ENCODE results near the gene SLC8A2.
"Not testable (repeated sequence)": the region's sequence is repeated elsewhere in the genome, so short reads cannot be mapped to it uniquely, and the experiment has no call there.

The SLC8A2 gene

GRCh38 chr19:47489072-47489914, 17.6 kb upstream of the SLC8A2 start:
- in situ Hi-C loops (cut with MboI; ENCODE audit: low sequenced_read_pairs): no loop called here

GRCh38 chr19:47487551-47488515, 16.1 kb upstream of the SLC8A2 start:
- in situ Hi-C loops (cut with MboI; ENCODE audit: low sequenced_read_pairs): no loop called here

- in situ Hi-C loops (cut with MboI; ENCODE audit: low sequenced_read_pairs): no loop called here
These were observed 15.2 kb upstream of the SLC8A2 start for GRCh38 chr19:47486900-47487299.

- in situ Hi-C loops (cut with MboI; ENCODE audit: low sequenced_read_pairs): not testable (repeated sequence)
These were observed 14.5 kb upstream of the SLC8A2 start for GRCh38 chr19:47486220-47486619.

GRCh38 chr19:47485210-47485609, 13.5 kb upstream of the SLC8A2 start:
- in situ Hi-C loops (cut with MboI; ENCODE audit: low sequenced_read_pairs): no loop called here

- in situ Hi-C loops (cut with MboI; ENCODE audit: low sequenced_read_pairs): no loop called here
These were observed 12.4 kb upstream of the SLC8A2 start, which contains the start of gene KPTN for GRCh38 chr19:47483800-47484690. Gene KPTN, minus strand, starts transcription at chr19:47484219. Its CDS starts 59 bp downstream, at chr19:47484160.

- in situ Hi-C loops (cut with MboI; ENCODE audit: low sequenced_read_pairs): no loop called here
These were observed 11.5 kb upstream of the SLC8A2 start for GRCh38 chr19:47483200-47483599.

- in situ Hi-C loops (cut with MboI; ENCODE audit: low sequenced_read_pairs): no loop called here
These were observed 9.9 kb upstream of the SLC8A2 start for GRCh38 chr19:47481460-47482052.

GRCh38 chr19:47480658-47481057, 9.0 kb upstream of the SLC8A2 start:
- in situ Hi-C loops (cut with MboI; ENCODE audit: low sequenced_read_pairs): no loop called here

- in situ Hi-C loops (cut with MboI; ENCODE audit: low sequenced_read_pairs): no loop called here
These were observed 8.2 kb upstream of the SLC8A2 start for GRCh38 chr19:47479701-47480503.

GRCh38 chr19:47476438-47476972, 4.8 kb upstream of the SLC8A2 start:
- in situ Hi-C loops (cut with MboI; ENCODE audit: low sequenced_read_pairs): no loop called here

- in situ Hi-C loops (cut with MboI; ENCODE audit: low sequenced_read_pairs): no loop called here
These were observed 3.8 kb upstream of the SLC8A2 start for GRCh38 chr19:47475465-47475864.

GRCh38 chr19:47473336-47473735, 1.6 kb upstream of the SLC8A2 start:
- in situ Hi-C loops (cut with MboI; ENCODE audit: low sequenced_read_pairs): no loop called here

GRCh38 chr19:47471381-47471732, 336 bp downstream of the SLC8A2 start:
- in situ Hi-C loops (cut with MboI; ENCODE audit: low sequenced_read_pairs): no loop called here

- in situ Hi-C loops (cut with MboI; ENCODE audit: low sequenced_read_pairs): no loop called here
These were observed 1.1 kb downstream of the SLC8A2 start for GRCh38 chr19:47470447-47471195.

GRCh38 chr19:47469719-47470118, 2.0 kb downstream of the SLC8A2 start:
- in situ Hi-C loops (cut with MboI; ENCODE audit: low sequenced_read_pairs): no loop called here

- in situ Hi-C loops (cut with MboI; ENCODE audit: low sequenced_read_pairs): no loop called here
These were observed 2.4 kb downstream of the SLC8A2 start for GRCh38 chr19:47469363-47469700.

GRCh38 chr19:47467914-47468313, 3.8 kb downstream of the SLC8A2 start:
- in situ Hi-C loops (cut with MboI; ENCODE audit: low sequenced_read_pairs): no loop called here

- in situ Hi-C loops (cut with MboI; ENCODE audit: low sequenced_read_pairs): no loop called here
These were observed 5.7 kb downstream of the SLC8A2 start for GRCh38 chr19:47465957-47466356.
